Skeletal muscle satellite cell (primary cell): ENCODE results near the gene GRIA3.

ENCODE experiments used
- H3K27me3 ChIP-seq: 2 replicates; pipeline ENCODE4 v1.7.0; 2013; ENCODE audit warnings: low read length; ENCODE audit not compliant: control insufficient read depth, insufficient read depth
- H3K36me3 ChIP-seq: 2 replicates; pipeline ENCODE4 v1.7.0; 2013; ENCODE audit warnings: mild to moderate bottlenecking, control low read depth, low read length; ENCODE audit not compliant: insufficient read depth
- H3K4me1 ChIP-seq: 2 replicates; pipeline ENCODE4 v1.7.0; 2013; ENCODE audit warnings: low read length; ENCODE audit not compliant: control insufficient read depth, insufficient read depth
- H3K4me2 ChIP-seq: 2 replicates; pipeline ENCODE4 v1.7.0; 2013; ENCODE audit warnings: mild to moderate bottlenecking, low read length
- H3K4me3 ChIP-seq: 2 replicates; pipeline ENCODE4 v1.7.0; 2013; ENCODE audit warnings: low read length
- H3K9ac ChIP-seq: 2 replicates; pipeline ENCODE4 v1.7.0; 2013; ENCODE audit warnings: mild to moderate bottlenecking, low read depth, low read length, moderate library complexity
- H3K9me3 ChIP-seq: replicated peaks from 2 replicates; pipeline ENCODE4 v1.7.0; 2013; ENCODE audit warnings: mild to moderate bottlenecking, control low read depth, low read length

Gene GRIA3

DNA sequence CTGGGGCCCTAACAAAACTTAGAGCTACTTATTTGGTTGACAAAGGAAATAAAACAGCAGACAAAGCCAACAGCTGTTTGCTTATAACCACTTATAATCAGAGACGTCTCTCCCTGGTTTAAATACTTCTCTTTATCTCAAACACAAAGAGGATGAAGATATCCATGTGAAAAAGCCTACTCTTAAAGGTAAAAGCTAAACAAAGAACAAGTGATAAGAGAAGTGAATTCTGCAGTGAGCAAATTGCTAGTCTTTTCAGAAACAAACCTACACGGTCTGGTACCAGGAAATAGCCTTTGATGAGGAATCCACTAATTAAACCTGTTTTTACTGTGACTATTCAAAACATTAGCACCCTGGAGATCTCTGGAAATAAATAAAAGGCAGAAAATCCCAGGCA, 46.7 kb downstream of the GRIA3 start:
- no peak overlapping the region for H3K4me3 ChIP-seq
- no peaks in the 10 kb centered on the region for H3K9me3 ChIP-seq
- no peaks in the 10 kb centered on the region for H3K27me3 ChIP-seq
- H3K4me2 ChIP-seq = no peak overlapping the region
- no peak overlapping the region for H3K9ac ChIP-seq
- H3K36me3 ChIP-seq = no peaks in the 10 kb centered on the region
- H3K4me1 ChIP-seq = no peaks in the 10 kb centered on the region

DNA sequence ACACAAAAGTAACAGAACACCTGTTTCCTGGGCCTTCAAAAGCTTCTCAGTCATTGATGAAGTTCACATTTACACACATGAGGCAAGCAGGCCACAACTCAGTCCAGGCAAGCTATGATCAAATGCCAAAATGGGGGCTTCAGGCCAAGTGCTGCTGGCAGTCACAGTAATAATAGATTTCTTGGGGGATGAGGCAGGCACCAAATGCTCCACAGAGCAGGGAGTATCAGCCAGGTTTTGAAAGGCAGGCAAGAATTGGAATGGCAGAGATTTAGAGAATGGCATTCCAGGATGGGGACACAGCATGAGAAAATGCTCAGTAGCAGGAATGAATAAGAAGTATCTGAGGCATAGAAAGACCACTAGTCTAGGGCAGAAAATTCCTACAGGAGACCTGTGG, 52.8 kb downstream of the GRIA3 start:
- Histone ChIP-seq H3K36me3 (no peaks in the 10 kb centered on the region), H3K4me2 (no peak overlapping the region)

DNA sequence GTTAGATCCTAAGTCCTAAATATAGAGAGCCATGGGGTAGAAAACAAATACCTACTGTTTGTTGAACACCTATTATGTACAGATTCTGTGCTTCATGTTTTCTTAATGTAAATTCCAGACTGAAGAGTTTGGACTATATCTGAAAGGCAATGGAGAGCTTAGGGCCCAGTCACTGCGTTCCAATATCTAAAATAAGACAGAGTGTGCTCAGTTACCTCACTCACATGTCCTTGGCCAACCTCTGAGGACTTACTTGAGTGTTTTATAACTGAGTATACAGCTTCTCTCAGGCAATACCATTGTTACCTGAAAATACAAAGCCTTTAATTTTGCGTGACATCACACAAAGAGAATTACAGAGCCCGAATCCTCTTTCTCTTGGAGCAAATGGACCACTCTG, 53.2 kb downstream of the GRIA3 start:
- no peaks in the 10 kb centered on the region for H3K27me3 ChIP-seq
- H3K9me3 ChIP-seq = no peaks in the 10 kb centered on the region
- H3K4me1 ChIP-seq = no peaks in the 10 kb centered on the region
- no peak overlapping the region for H3K4me3 ChIP-seq
- no peak overlapping the region for H3K9ac ChIP-seq
- H3K36me3 ChIP-seq = no peaks in the 10 kb centered on the region
- no peak overlapping the region for H3K4me2 ChIP-seq

More for the DNA sequence above, 52.8 kb downstream of the GRIA3 start:
- Histone ChIP-seq H3K4me3 (no peak overlapping the region), H3K27me3 (no peaks in the 10 kb centered on the region), H3K9me3 (no peaks in the 10 kb centered on the region), H3K4me1 (no peaks in the 10 kb centered on the region), H3K9ac (no peak overlapping the region)

DNA sequence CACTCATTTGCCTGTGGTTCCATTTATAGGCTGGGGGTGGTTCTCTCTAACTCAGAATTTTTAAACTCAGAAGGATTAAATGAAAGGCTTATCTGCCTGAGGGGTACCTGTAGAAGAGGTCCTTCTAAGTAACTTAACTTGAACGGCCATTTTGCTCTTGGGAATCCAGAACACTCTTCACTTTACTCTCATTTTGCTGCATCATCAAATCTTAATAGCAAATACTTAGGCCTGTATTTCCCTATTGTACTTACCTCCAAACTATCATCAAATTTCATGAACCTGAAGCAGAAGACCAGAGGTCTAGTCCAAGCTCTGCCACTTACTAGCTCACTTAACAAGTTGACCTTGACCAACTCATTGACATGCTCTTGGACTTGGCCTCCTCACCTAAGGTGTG, 70.4 kb downstream of the GRIA3 start:
- Histone ChIP-seq H3K4me1 (no peaks in the 10 kb centered on the region), H3K36me3 (no peaks in the 10 kb centered on the region), H3K4me3 (no peak overlapping the region), H3K27me3 (no peaks in the 10 kb centered on the region), H3K9me3 (no peaks in the 10 kb centered on the region), H3K4me2 (no peak overlapping the region), H3K9ac (no peak overlapping the region)

DNA sequence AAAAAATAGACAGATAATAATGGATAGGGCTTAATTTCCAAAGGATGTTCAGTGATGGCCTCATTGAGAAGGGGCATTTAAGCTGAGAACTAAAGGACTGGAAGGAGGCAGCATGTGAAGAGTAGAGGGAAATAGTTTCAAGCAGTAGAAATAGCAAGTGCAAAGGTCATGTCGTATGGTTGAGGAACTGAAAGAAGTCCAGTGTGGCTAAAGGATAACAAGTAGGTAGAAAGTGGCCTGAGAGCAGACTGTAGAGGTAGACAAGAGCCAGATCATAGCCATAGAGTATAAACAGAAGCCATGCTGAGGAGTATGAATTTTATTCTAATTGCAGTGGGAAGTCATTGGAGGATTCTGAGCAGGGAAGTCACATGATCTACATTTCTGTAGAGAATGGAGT, 72.3 kb downstream of the GRIA3 start:
- no peaks in the 10 kb centered on the region for H3K4me1 ChIP-seq
- no peak overlapping the region for H3K9ac ChIP-seq
- H3K36me3 ChIP-seq = no peaks in the 10 kb centered on the region
- H3K4me3 ChIP-seq = no peak overlapping the region
- H3K27me3 ChIP-seq = no peaks in the 10 kb centered on the region
- no peaks in the 10 kb centered on the region for H3K9me3 ChIP-seq
- H3K4me2 ChIP-seq = no peak overlapping the region

DNA sequence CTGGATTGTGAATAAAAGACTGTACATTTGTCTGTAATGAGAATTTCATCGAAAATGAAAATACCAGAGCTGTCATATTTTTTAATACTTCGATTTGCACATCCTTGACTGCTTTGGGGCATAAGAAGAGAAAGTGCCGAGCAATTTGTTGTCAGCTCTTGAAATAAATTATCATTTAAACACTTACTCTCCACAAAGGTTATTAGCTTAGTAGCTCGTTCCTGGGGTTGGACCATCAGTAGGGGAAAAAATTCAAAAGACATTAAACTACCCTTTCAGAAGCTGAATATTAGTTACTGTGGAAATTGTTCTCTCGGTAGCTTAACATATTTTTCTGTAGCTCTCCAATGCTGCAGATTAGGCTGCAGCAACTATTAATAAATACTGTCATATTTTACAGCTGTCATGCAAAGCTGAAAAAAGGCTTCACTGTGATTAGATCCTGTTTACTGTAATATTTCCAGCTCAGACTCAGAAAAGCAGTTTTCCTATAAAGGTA, 76.9 kb downstream of the GRIA3 start:
- no peak overlapping the region for H3K4me2 ChIP-seq
- H3K4me1 ChIP-seq = no peaks in the 10 kb centered on the region
- no peaks in the 10 kb centered on the region for H3K36me3 ChIP-seq
- no peak overlapping the region for H3K9ac ChIP-seq
- no peaks in the 10 kb centered on the region for H3K9me3 ChIP-seq
- H3K4me3 ChIP-seq = no peak overlapping the region
- H3K27me3 ChIP-seq = no peaks in the 10 kb centered on the region

DNA sequence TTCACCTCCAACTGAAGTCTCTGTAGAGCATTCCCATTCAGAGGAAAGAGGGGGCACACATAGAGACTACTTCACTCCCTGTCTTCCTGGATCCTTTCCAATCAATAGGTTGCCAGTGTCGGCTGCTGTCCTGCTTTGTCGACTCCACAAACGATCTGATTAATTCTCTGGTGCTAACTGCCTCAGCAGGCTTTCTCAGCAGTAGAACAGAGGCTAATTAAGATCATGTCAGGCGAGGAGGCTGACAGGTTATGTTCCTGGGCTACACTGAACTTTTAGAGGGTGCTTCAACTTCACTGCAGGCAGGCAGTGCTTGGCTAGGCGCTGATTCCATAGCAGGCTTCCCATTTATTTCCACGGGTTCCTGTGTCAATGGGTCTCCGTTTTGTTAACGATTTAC, 79.2 kb downstream of the GRIA3 start:
- Histone ChIP-seq H3K4me3 (no peak overlapping the region), H3K27me3 (no peaks in the 10 kb centered on the region), H3K9ac (no peak overlapping the region), H3K4me2 (no peak overlapping the region), H3K36me3 (no peaks in the 10 kb centered on the region), H3K9me3 (no peaks in the 10 kb centered on the region), H3K4me1 (no peaks in the 10 kb centered on the region)

DNA sequence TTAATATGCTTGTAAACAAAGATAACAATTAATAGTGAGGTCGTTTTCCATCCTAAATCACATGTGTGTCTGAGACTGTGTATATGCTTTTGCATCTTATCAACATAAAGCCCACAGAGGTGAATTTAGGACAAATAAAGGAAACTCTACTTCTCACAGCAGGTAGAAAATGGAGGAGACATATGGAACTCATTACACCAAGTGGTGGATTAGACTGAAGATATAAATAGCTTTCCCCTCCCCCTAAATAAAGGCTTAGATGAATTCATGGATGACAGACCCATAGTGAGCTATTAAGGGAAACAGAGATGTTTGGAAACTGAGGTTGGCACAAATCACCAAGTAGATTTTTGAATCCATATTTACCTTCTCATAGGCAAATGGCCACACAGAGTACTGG, 79.7 kb downstream of the GRIA3 start:
- Histone ChIP-seq H3K4me2 (no peak overlapping the region), H3K4me3 (no peak overlapping the region), H3K9me3 (no peaks in the 10 kb centered on the region), H3K9ac (no peak overlapping the region), H3K4me1 (no peaks in the 10 kb centered on the region), H3K27me3 (no peaks in the 10 kb centered on the region), H3K36me3 (no peaks in the 10 kb centered on the region)

DNA sequence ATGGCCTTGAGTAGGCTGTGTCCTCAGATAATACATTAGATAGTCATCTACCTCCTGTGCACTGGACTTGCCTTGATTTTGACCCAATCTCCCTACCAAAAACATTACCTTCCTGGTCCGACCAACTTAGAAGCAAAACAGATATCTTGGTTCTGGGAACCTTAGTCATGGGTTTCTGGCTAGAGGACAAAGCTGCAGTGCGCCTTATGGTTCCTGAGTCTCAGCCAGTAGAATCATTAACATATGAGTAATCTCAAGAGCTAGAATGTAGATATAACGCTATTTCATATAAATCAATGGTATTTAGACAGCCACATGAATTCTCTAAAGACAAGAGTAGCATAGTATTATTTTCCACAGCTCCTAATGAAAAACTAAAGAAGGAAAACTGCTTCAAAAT, 83.1 kb downstream of the GRIA3 start:
- H3K36me3 ChIP-seq = no peaks in the 10 kb centered on the region
- H3K4me2 ChIP-seq = no peak overlapping the region
- H3K9me3 ChIP-seq = no peaks in the 10 kb centered on the region
- no peaks in the 10 kb centered on the region for H3K4me1 ChIP-seq
- H3K27me3 ChIP-seq = no peaks in the 10 kb centered on the region
- no peak overlapping the region for H3K4me3 ChIP-seq
- H3K9ac ChIP-seq = no peak overlapping the region

DNA sequence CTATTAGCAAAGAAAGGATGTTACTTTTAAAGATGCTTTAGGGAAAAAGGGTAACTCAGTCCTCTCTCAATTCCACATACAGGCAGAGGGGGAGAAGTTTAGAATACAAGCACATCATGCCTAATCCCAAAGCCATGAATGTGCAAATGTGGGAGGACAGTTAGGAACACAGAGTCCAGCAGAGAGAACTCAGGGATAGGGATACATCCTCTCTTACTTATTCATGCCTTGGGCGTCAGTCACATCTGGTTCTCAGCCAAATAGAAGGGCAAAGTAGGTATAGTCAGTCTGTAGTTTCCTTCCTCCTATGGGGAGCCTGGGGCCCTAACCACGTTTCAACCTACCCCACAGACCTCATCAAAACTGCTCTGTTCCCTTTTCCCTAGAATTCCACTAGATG, 87.8 kb downstream of the GRIA3 start:
- Histone ChIP-seq H3K27me3 (no peaks in the 10 kb centered on the region), H3K4me2 (no peak overlapping the region), H3K4me1 (no peaks in the 10 kb centered on the region), H3K4me3 (no peak overlapping the region), H3K9me3 (no peaks in the 10 kb centered on the region), H3K36me3 (no peaks in the 10 kb centered on the region), H3K9ac (no peak overlapping the region)

DNA sequence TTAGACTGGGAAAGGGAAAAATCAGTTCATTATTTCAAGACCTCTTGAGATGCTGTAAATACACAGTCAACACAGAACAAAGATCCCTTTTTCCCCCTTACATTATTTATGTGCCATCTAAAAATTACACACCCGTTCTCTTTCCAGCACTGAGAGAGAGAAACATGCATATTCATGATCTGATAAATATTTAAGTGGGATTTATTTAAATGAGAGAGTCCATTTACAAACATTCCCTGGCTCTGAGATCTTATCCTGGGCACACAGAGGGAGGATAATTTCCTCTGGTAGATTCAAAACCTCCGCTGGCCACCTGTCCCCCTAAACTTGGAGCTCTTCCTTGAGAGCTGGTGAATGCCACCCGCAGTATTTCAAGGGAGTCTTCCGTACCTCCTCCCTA, 88.6 kb downstream of the GRIA3 start:
- no peak overlapping the region for H3K9ac ChIP-seq
- H3K9me3 ChIP-seq = no peaks in the 10 kb centered on the region
- no peaks in the 10 kb centered on the region for H3K36me3 ChIP-seq
- H3K4me3 ChIP-seq = no peak overlapping the region
- H3K27me3 ChIP-seq = no peaks in the 10 kb centered on the region
- no peaks in the 10 kb centered on the region for H3K4me1 ChIP-seq
- no peak overlapping the region for H3K4me2 ChIP-seq

DNA sequence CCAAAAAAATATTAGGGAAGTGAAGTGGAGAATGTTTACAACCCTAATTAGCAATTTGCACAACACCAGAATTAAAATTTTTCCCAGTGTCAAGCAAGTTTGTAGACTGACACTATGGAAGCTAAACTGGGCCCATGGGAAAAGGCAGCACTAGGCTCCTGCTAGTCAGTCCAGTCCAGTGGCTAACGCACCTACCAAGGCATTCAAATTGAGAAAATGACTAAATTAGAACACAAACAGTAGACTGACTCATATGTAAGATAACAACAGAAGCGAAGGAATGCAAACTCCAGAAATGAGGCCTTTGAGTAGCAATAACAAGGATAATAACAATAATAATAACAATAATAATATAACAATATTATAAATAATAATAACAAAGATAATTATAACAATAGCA, 90.7 kb downstream of the GRIA3 start:
- Histone ChIP-seq H3K4me1 (no peaks in the 10 kb centered on the region), H3K9me3 (no peaks in the 10 kb centered on the region), H3K27me3 (no peaks in the 10 kb centered on the region), H3K4me2 (no peak overlapping the region), H3K9ac (no peak overlapping the region), H3K36me3 (no peaks in the 10 kb centered on the region), H3K4me3 (no peak overlapping the region)
